Astrocyte (in vitro differentiated cells and primary cell): ENCODE data around the gene SPTLC2.

Experiments
- EZH2 ChIP-seq: IDR thresholded peaks from 2 replicates; pipeline ENCODE4 v1.6.1; 2012; ENCODE audit warnings: mild to moderate bottlenecking, low read length, inconsistent platforms; ENCODE audit not compliant: insufficient read depth
- TF ChIP-seq, protein P1 (sequence below): IDR thresholded peaks from 2 replicates; pipeline ENCODE4 v1.5.1; 2011; ENCODE audit warnings: low read depth, mild to moderate bottlenecking, inconsistent platforms, low read length, moderate library complexity; ENCODE audit not compliant: insufficient read depth

- TF ChIP-seq, protein P1, sequence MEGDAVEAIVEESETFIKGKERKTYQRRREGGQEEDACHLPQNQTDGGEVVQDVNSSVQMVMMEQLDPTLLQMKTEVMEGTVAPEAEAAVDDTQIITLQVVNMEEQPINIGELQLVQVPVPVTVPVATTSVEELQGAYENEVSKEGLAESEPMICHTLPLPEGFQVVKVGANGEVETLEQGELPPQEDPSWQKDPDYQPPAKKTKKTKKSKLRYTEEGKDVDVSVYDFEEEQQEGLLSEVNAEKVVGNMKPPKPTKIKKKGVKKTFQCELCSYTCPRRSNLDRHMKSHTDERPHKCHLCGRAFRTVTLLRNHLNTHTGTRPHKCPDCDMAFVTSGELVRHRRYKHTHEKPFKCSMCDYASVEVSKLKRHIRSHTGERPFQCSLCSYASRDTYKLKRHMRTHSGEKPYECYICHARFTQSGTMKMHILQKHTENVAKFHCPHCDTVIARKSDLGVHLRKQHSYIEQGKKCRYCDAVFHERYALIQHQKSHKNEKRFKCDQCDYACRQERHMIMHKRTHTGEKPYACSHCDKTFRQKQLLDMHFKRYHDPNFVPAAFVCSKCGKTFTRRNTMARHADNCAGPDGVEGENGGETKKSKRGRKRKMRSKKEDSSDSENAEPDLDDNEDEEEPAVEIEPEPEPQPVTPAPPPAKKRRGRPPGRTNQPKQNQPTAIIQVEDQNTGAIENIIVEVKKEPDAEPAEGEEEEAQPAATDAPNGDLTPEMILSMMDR = no peak
- no peak for TF ChIP-seq EZH2
Observed at GRCh38 chr14:77589099-77589498, 27.3 kb downstream of the SPTLC2 start.
